ENCODE results near the gene B4GALT2. TPM values are rescaled to one million over a fixed set of nuclear protein-coding genes. Genes with fewer than 3 reads are reported as not detected.

B4GALT2 gene
- total and polyA plus RNA-seq, 9 of the 15 experiments (the other 6 are each of a cell fraction or from before 2014, with no cell fraction given), result 1.3 to 86.8 (median 43.8) TPM

- TF ChIP-seq GTF3C2 (IDR thresholded peaks at IDR 0.05; ENCODE audit: borderline replicate concordance, extremely low read depth, insufficient read length) (no peak), TBL1XR1 (IDR thresholded peaks at IDR 0.05; ENCODE audit: low read length in 2 of 2) (peak in 1 of 2 experiments; percentile 49; a peak in 1 of 4 replicates), NR1H2 (CRISPR knock-in tag; IDR thresholded peaks at IDR 0.05) (no peak), ZBTB12 (CRISPR knock-in tag; IDR thresholded peaks at IDR 0.05) (peak; percentile 92), SFPQ (IDR thresholded peaks at IDR 0.05; ENCODE audit: low read depth, low read length) (no peak), MED1 (CRISPR knock-in tag; IDR thresholded peaks at IDR 0.05; ENCODE audit: borderline replicate concordance) (no peak), ATF6 (CRISPR knock-in tag; IDR thresholded peaks at IDR 0.05) (peak; percentile 92; the same call in 1 of the 2 replicates), CHD2 (IDR thresholded peaks at IDR 0.05; ENCODE audit: low read depth, low read length) (no peak), TRIM24 (IDR thresholded peaks at IDR 0.05) (no peak), HNRNPL (IDR thresholded peaks at IDR 0.05; ENCODE audit: low read depth, low read length) (no peak), POLR2G (IDR thresholded peaks at IDR 0.05; ENCODE audit: low read depth, low read length) (peak; percentile 95), ZNF436 (CRISPR knock-in tag; IDR thresholded peaks at IDR 0.05) (no peak), MIER1 (IDR thresholded peaks at IDR 0.05; ENCODE audit: low read depth) (no peak), RBM22 (IDR thresholded peaks at IDR 0.05; ENCODE audit: low read depth, low read length, poor library complexity, severe bottlenecking) (peak; percentile 16), RFX5 (IDR thresholded peaks at IDR 0.05; ENCODE audit: low read depth, low read length) (no peak), RCOR1 (IDR thresholded peaks at IDR 0.05; ENCODE audit: borderline replicate concordance in 1 of 2, low read depth in 2 of 2, low read length in 2 of 2) (peak in 1 of 2 experiments; percentile 82; a peak in 2 of 4 replicates), HDAC8 (tag; IDR thresholded peaks at IDR 0.05) (no peak), GATA2 (CRISPR knock-in tag; IDR thresholded peaks at IDR 0.05) (no peak)
Measured at GRCh38 chr1:43974443-43975248, 4.4 kb upstream of the B4GALT2 start, which contains the start of gene ATP6V0B (continued).

All from K562 (cell line).